WTC11 (cell line): ENCODE results near the gene ZNF74.

Experiments
- TF ChIP-seq, protein P1 (sequence below): fragments of 200-600 bp; IDR thresholded peaks from 2 replicates; pipeline ENCODE4 v1.8.0; 2022; ENCODE audit warnings: antibody characterized with exemption
- TF ChIP-seq, protein P2 (sequence below): sonication (generic); formaldehyde crosslinking; IDR thresholded peaks from 2 replicates; pipeline ENCODE4 v1.8.1; 2022; ENCODE audit warnings: missing genetic modification reagents, borderline replicate concordance
- TF ChIP-seq, protein P3 (sequence below): sonication (generic); formaldehyde crosslinking; IDR thresholded peaks from 2 replicates; pipeline ENCODE4 v1.8.1; 2023; ENCODE audit warnings: mild to moderate bottlenecking, missing genetic modification reagents

DNA sequence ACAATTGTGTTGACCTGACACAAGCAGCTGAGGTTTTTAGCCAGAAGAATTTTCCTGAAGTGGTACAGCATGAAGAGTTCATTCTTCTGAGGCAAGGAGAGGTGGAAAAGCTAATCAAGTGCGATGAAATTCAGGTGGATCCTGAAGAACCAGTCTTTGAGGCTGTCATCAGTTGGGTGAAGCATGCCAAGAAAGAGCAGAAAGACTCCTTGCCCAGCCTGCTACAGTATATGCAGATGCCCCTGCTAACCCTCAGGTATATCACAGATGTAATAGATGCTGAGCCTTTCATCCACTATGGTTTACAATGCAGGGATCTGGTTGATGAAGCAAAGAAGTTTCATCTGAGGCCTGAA lies 56.6 kb downstream of the ZNF74 start:
- TF ChIP-seq, protein P1, sequence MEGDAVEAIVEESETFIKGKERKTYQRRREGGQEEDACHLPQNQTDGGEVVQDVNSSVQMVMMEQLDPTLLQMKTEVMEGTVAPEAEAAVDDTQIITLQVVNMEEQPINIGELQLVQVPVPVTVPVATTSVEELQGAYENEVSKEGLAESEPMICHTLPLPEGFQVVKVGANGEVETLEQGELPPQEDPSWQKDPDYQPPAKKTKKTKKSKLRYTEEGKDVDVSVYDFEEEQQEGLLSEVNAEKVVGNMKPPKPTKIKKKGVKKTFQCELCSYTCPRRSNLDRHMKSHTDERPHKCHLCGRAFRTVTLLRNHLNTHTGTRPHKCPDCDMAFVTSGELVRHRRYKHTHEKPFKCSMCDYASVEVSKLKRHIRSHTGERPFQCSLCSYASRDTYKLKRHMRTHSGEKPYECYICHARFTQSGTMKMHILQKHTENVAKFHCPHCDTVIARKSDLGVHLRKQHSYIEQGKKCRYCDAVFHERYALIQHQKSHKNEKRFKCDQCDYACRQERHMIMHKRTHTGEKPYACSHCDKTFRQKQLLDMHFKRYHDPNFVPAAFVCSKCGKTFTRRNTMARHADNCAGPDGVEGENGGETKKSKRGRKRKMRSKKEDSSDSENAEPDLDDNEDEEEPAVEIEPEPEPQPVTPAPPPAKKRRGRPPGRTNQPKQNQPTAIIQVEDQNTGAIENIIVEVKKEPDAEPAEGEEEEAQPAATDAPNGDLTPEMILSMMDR: no peak
- TF ChIP-seq, protein P2, sequence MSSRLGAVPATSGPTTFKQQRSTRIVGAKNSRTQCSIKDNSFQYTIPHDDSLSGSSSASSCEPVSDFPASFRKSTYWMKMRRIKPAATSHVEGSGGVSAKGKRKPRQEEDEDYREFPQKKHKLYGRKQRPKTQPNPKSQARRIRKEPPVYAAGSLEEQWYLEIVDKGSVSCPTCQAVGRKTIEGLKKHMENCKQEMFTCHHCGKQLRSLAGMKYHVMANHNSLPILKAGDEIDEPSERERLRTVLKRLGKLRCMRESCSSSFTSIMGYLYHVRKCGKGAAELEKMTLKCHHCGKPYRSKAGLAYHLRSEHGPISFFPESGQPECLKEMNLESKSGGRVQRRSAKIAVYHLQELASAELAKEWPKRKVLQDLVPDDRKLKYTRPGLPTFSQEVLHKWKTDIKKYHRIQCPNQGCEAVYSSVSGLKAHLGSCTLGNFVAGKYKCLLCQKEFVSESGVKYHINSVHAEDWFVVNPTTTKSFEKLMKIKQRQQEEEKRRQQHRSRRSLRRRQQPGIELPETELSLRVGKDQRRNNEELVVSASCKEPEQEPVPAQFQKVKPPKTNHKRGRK (CRISPR knock-in tag): no peak
- TF ChIP-seq, protein P3, sequence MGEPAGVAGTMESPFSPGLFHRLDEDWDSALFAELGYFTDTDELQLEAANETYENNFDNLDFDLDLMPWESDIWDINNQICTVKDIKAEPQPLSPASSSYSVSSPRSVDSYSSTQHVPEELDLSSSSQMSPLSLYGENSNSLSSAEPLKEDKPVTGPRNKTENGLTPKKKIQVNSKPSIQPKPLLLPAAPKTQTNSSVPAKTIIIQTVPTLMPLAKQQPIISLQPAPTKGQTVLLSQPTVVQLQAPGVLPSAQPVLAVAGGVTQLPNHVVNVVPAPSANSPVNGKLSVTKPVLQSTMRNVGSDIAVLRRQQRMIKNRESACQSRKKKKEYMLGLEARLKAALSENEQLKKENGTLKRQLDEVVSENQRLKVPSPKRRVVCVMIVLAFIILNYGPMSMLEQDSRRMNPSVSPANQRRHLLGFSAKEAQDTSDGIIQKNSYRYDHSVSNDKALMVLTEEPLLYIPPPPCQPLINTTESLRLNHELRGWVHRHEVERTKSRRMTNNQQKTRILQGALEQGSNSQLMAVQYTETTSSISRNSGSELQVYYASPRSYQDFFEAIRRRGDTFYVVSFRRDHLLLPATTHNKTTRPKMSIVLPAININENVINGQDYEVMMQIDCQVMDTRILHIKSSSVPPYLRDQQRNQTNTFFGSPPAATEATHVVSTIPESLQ (CRISPR knock-in tag): no peak
